ENCODE measurements around the gene CELA1. TPM values are rescaled to one million over a fixed set of nuclear protein-coding genes. Genes with fewer than 3 reads are reported as not detected.

The CELA1 gene
- total RNA-seq, 1 donor from 2014 or later, result not detected

Other genes with a start within 250 kb of the CELA1 start
- 20.6 and 21.1 TPM in 2 replicates for gene TFCP2, start 173.5 kb downstream of the CELA1 start, total RNA-seq
- gene POU6F1, start 128.6 kb downstream of the CELA1 start, total RNA-seq, result 19.2 and 20.6 TPM in 2 replicates
- gene DAZAP2, start 107.9 kb downstream of the CELA1 start, total RNA-seq, result 120 and 130 TPM in 2 replicates
- 4.3 and 7.1 TPM in 2 replicates for gene SMAGP, start 76.3 kb downstream of the CELA1 start, total RNA-seq
- not detected in 2 replicates for gene BIN2, start 22.5 kb downstream of the CELA1 start, total RNA-seq
- 0.71 and 0.94 TPM in 2 replicates for gene GALNT6, start 44.7 kb upstream of the CELA1 start, total RNA-seq
- gene SLC4A8, start 78.2 kb upstream of the CELA1 start, total RNA-seq, result 3.6 and 4.2 TPM in 2 replicates
- gene SCN8A, start 244.6 kb upstream of the CELA1 start, total RNA-seq, result 1.5 TPM in 2 replicates